CD4-positive, alpha-beta T cell treated with Interleukin-17A for 1 hour (primary cell): ENCODE data around the gene KY.
"Not testable (repeated sequence)": the region's sequence is repeated elsewhere in the genome, so short reads cannot be mapped to it uniquely, and the experiment has no call there.

Source experiments
- DNase-seq: peaks from one replicate; pipeline ENCODE4 v3.0.0-alpha.2; 2020

KY gene

GRCh38 chr3:134600206-134600605, 50.6 kb downstream of the KY start:
- DNase-seq = no peak

GRCh38 chr3:134598763-134599545, 51.9 kb downstream of the KY start:
- no peak for DNase-seq

- DNase-seq = no peak
Measured at GRCh38 chr3:134597390-134597970, 53.3 kb downstream of the KY start.

GRCh38 chr3:134594986-134595385, 55.8 kb downstream of the KY start:
- DNase-seq = not testable (repeated sequence)

- DNase-seq = no peak
Measured at GRCh38 chr3:134594331-134594741, 56.5 kb downstream of the KY start.

- no peak for DNase-seq
Measured at GRCh38 chr3:134592806-134593205, 58.0 kb downstream of the KY start.

- no peak for DNase-seq
Measured at GRCh38 chr3:134590766-134591165, 60.1 kb downstream of the KY start.

- DNase-seq = no peak
Measured at GRCh38 chr3:134579141-134579665, 71.6 kb downstream of the KY start.

GRCh38 chr3:134576831-134577230, 74.0 kb downstream of the KY start:
- DNase-seq = no peak

- DNase-seq = no peak
Measured at GRCh38 chr3:134576426-134576825, 74.4 kb downstream of the KY start.

- not testable (repeated sequence) for DNase-seq
Measured at GRCh38 chr3:134569899-134570298, 80.9 kb downstream of the KY start.

GRCh38 chr3:134568790-134569189, 82.0 kb downstream of the KY start:
- no peak for DNase-seq

GRCh38 chr3:134567605-134568004, 83.2 kb downstream of the KY start:
- no peak for DNase-seq

- DNase-seq = no peak
Measured at GRCh38 chr3:134564991-134565390, 85.8 kb downstream of the KY start.

GRCh38 chr3:134563601-134564000, 87.2 kb downstream of the KY start:
- no peak for DNase-seq

GRCh38 chr3:134562055-134562454, 88.8 kb downstream of the KY start:
- DNase-seq = no peak

- no peak for DNase-seq
Measured at GRCh38 chr3:134559591-134559990, 91.2 kb downstream of the KY start.
